ENCODE measurements around the gene CTDSPL2.
"Not testable (repeated sequence)": the region's sequence is repeated elsewhere in the genome, so short reads cannot be mapped to it uniquely, and the experiment has no call there.

DNA sequence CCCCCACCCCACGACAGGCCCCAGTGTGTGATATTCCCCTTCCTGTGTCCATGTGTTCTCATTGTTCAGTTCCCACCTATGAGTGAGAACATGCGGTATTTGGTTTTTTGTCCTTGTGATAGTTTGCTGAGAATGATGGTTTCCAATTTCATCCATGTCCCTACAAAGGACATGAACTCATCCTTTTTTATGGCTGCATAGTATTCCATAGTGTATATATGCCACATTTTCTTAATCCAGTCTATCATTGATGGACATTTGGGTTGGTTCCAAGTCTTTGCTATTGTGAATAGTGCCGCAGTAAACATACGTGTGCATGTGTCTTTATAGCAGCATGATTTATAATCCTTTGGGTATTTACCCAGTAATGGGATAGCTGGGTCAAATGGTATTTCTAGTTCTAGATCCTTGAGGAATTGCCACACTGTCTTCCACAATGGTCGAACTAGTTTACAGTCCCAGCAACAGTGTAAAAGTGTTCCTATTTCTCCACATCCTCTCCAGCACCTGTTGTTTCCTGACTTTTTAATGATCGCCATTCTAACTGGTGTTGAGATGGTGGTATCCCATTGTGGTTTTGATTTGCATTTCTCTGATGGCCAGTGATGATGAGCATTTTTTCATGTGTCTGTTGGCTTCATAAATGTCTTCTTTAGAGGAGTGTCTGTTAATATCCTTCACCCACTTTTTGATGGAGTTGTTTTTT, 26.3 kb downstream of the CTDSPL2 start:
- TF ChIP-seq, protein P1, sequence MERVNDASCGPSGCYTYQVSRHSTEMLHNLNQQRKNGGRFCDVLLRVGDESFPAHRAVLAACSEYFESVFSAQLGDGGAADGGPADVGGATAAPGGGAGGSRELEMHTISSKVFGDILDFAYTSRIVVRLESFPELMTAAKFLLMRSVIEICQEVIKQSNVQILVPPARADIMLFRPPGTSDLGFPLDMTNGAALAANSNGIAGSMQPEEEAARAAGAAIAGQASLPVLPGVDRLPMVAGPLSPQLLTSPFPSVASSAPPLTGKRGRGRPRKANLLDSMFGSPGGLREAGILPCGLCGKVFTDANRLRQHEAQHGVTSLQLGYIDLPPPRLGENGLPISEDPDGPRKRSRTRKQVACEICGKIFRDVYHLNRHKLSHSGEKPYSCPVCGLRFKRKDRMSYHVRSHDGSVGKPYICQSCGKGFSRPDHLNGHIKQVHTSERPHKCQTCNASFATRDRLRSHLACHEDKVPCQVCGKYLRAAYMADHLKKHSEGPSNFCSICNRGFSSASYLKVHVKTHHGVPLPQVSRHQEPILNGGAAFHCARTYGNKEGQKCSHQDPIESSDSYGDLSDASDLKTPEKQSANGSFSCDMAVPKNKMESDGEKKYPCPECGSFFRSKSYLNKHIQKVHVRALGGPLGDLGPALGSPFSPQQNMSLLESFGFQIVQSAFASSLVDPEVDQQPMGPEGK (CRISPR knock-in tag; IDR thresholded peaks at IDR 0.05; ENCODE audit: borderline replicate concordance): not testable (repeated sequence)
- TF ChIP-seq ZNF565 (CRISPR knock-in tag; conservative IDR thresholded peaks at IDR 0.05; ENCODE audit: low read depth); TCF4 (CRISPR knock-in tag; IDR thresholded peaks at IDR 0.05; ENCODE audit: borderline replicate concordance); CSDC2 (CRISPR knock-in tag; IDR thresholded peaks at IDR 0.05): not testable (repeated sequence)
